HepG2 (cell line): ENCODE results near the gene RPS25. TPM values are rescaled to one million over a fixed set of nuclear protein-coding genes. Genes with fewer than 3 reads are reported as not detected.
A peak's percentile ranks its signal among the peaks of the same experiment; 100 is the strongest.

ENCODE experiments used
- AGO2 ChIP-seq: fragments of 200-400 bp; formaldehyde crosslinking; optimal IDR thresholded peaks from 2 replicates; pipeline ENCODE3; 2017; ENCODE audit warnings: mild to moderate bottlenecking, low read depth, low read length, moderate library complexity
- ARNTL ChIP-seq: sonication (generic); formaldehyde crosslinking; IDR thresholded peaks from 2 replicates; pipeline ENCODE4 v1.4.0; 2020; ENCODE audit warnings: mild to moderate bottlenecking, missing genetic modification reagents
- ASH2L ChIP-seq: fragments of 300-600, 200-600 bp; sonication (generic); IDR thresholded peaks from 2 replicates; pipeline ENCODE4 v1.7.0; 2017; ENCODE audit warnings: low read depth, mild to moderate bottlenecking, moderate library complexity, mixed read lengths, low read length; ENCODE audit not compliant: insufficient read length
- BHLHE40 ChIP-seq: IDR thresholded peaks from 2 replicates; pipeline ENCODE4 v1.6.1; 2011; ENCODE audit warnings: low read length, improper control_type of control experiment
- CEBPB ChIP-seq: IDR thresholded peaks from 2 replicates; pipeline ENCODE4 v1.6.1; 2011; ENCODE audit warnings: low read depth, low read length, improper control_type of control experiment, borderline replicate concordance
- DMAP1 ChIP-seq: IDR thresholded peaks from 2 replicates; pipeline ENCODE4 v1.6.1; 2016
- EZH2 ChIP-seq: conservative IDR thresholded peaks from 2 replicates; pipeline ENCODE4 v1.6.1; 2012; ENCODE audit warnings: mild to moderate bottlenecking, low read depth, low read length, moderate library complexity
- GATAD2A ChIP-seq: IDR thresholded peaks from 2 replicates; pipeline ENCODE4 v1.6.1; 2016
- HNF4A ChIP-seq: sonication (generic); formaldehyde crosslinking; IDR thresholded peaks from 2 replicates; pipeline ENCODE4 v1.4.0; 2020; ENCODE audit warnings: missing genetic modification reagents
- HNF4G ChIP-seq, 2 experiments: sonication (generic) in 1 of 2; formaldehyde crosslinking in 1 of 2; IDR thresholded peaks; 2 replicates each; pipeline versions ENCODE4 v1.4.0 to v1.6.1; 2011 to 2020; ENCODE audit warnings: borderline replicate concordance in 2 of 2, low read depth in 2 of 2, mild to moderate bottlenecking in 2 of 2, low read length in 1 of 2, missing genetic modification reagents in 1 of 2, moderate library complexity in 1 of 2
- HNRNPL ChIP-seq: fragments of 200-400 bp; formaldehyde crosslinking; IDR thresholded peaks from 2 replicates; pipeline ENCODE4 v1.6.1; 2017; ENCODE audit warnings: mild to moderate bottlenecking, low read depth, low read length
- MED1 ChIP-seq: sonication (generic); formaldehyde crosslinking; IDR thresholded peaks from 2 replicates; pipeline ENCODE4 v1.4.0; 2020; ENCODE audit warnings: missing genetic modification reagents
- MYNN ChIP-seq: sonication (generic); formaldehyde crosslinking; IDR thresholded peaks from 2 replicates; pipeline ENCODE4 v1.4.0; 2020; ENCODE audit warnings: mild to moderate bottlenecking, low read depth, missing genetic modification reagents
- ZFP1 ChIP-seq: IDR thresholded peaks from 2 replicates; pipeline ENCODE4 v1.6.1; 2016
- ZMYM4 ChIP-seq: sonication (generic); formaldehyde crosslinking; IDR thresholded peaks from 2 replicates; pipeline ENCODE4 v1.8.1; 2023; ENCODE audit warnings: mild to moderate bottlenecking, missing genetic modification reagents
- ZNF331 ChIP-seq: sonication (generic); formaldehyde crosslinking; IDR thresholded peaks from 2 replicates; pipeline ENCODE4 v1.4.0; 2020; ENCODE audit warnings: missing genetic modification reagents
- ZNF468 ChIP-seq: sonication (generic); formaldehyde crosslinking; IDR thresholded peaks from 2 replicates; pipeline ENCODE4 v1.8.0; 2022; ENCODE audit warnings: mild to moderate bottlenecking, moderate library complexity, missing genetic modification reagents
- ZNF616 ChIP-seq: sonication (generic); formaldehyde crosslinking; IDR thresholded peaks from 2 replicates; pipeline ENCODE4 v1.5.0; 2020; ENCODE audit warnings: low read depth, mild to moderate bottlenecking, missing genetic modification reagents
- ZNF747 ChIP-seq: sonication (generic); formaldehyde crosslinking; IDR thresholded peaks from 2 replicates; pipeline ENCODE4 v1.8.1; 2023; ENCODE audit warnings: missing genetic modification reagents, mild to moderate bottlenecking, borderline replicate concordance
- ZNF839 ChIP-seq: sonication (generic); formaldehyde crosslinking; IDR thresholded peaks from 2 replicates; pipeline ENCODE4 v1.4.0; 2020; ENCODE audit warnings: missing genetic modification reagents, mild to moderate bottlenecking, borderline replicate concordance
- ZNF850 ChIP-seq: sonication (generic); formaldehyde crosslinking; conservative IDR thresholded peaks from 2 replicates; pipeline ENCODE4 v1.9.0; 2021; ENCODE audit warnings: mild to moderate bottlenecking, missing genetic modification reagents
- polyA plus RNA-seq, 8 experiments: library from polyadenylated mRNA; depleted of rRNA in 3 of 8; stranded (reverse) in 7 of 8; unstranded in 1 of 8; fragments of >200 nt; fragmentation: Illumina TruSeq in 4 of 8; extraction: Trizol in 4 of 8; gene quantifications; 2 replicates each; pipeline versions ENCODE4 v1.2.1 to v1.2.3, GENCODE V29; 2011 to 2016; ENCODE audit warnings: low read depth in 4 of 8, missing spikeins in 1 of 8, mixed read lengths in 1 of 8; ENCODE audit not compliant: insufficient read depth in 1 of 8
- total RNA-seq, 5 experiments: library from RNA; depleted of rRNA; stranded (reverse); fragments of >200 nt; fragmentation: Illumina TruSeq; extraction: Trizol; gene quantifications; 2 replicates each; pipeline ENCODE4 v1.2.3, GENCODE V29; 2016; ENCODE audit warnings: low read depth in 1 of 5
- TF ChIP-seq, protein P1 (sequence below): sonication (generic); formaldehyde crosslinking; IDR thresholded peaks from 2 replicates; pipeline ENCODE4 v1.5.0; 2020; ENCODE audit warnings: missing genetic modification reagents
- TF ChIP-seq, protein P2 (sequence below): sonication (generic); formaldehyde crosslinking; IDR thresholded peaks from 2 replicates; pipeline ENCODE4 v1.4.0; 2020; ENCODE audit warnings: missing genetic modification reagents
- TF ChIP-seq, protein P3 (sequence below): sonication (generic); IDR thresholded peaks from 2 replicates; pipeline ENCODE4 v1.6.1; 2016; ENCODE audit warnings: low read depth, borderline replicate concordance
- TF ChIP-seq, protein P4 (sequence below): sonication (generic); formaldehyde crosslinking; IDR thresholded peaks from 2 replicates; pipeline ENCODE4 v1.5.0; 2020; ENCODE audit warnings: missing genetic modification reagents

RPS25 gene
- total and polyA plus RNA-seq, 2 of the 13 experiments (the other 11 are each of a cell fraction or from before 2014, with no cell fraction given) = 839 to 1,415 TPM

DNA sequence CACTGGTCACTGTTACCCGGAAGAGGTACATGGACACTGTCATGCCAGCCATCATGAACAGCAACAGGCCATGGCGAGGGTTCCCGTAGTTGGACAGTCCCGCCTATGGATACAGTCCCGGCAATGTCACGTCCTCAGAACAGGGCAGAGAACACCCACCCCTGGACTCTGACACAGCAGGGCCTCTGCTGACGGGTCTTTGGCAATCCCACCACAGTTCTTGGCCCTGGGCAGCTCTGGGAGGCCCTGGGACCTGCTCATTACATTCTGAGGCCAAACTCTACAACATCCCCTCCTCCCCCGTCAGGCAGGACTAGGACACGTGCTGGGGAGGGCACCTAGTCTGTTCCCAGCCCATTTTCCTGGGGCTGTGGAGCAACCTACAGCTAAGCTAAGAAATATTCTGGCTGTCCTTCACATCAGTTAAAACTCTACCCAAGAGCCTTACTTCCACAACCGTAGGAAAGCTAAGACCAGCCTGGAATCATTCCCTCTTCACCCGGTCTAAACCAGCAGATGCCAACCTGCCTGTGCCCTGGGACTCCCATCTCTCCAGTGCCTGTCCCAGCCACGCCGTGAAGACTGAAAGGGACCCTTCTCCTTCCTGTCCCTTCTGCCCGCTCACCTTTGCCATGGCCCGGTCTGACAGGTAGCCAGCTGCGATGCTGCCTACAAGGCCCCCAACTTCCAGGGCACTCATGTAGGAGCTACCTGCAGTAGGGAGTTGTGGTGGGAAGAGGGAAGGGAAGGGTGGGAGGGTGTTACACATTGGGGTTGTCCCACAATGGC lies 8.0 kb upstream of the RPS25 start (continued):
- TF ChIP-seq AGO2 (peak; percentile 32), CEBPB (peak; percentile 60; the same call in 1 of the 2 replicates), ZNF616 (CRISPR knock-in tag) (0 out of 2 replicates have a peak, but pooled peaks have one; percentile 8), ASH2L (peak; percentile 13), MED1 (CRISPR knock-in tag) (peak; percentile 53; the same call in 1 of the 2 replicates), MYNN (CRISPR knock-in tag) (no peak), HNRNPL (0 out of 2 replicates have a peak, but pooled peaks have one; percentile 15), ZNF747 (CRISPR knock-in tag) (no peak), EZH2 (no peak), ZFP1 (no peak), DMAP1 (CRISPR knock-in tag) (no peak), HNF4A (peak; percentile 69), BHLHE40 (peak; percentile 36; the same call in 1 of the 2 replicates), ZNF850 (CRISPR knock-in tag) (no peak), HNF4G (IDR thresholded peaks at IDR 0.05; ENCODE audit: borderline replicate concordance, low read depth, low read length) (peak; percentile 68), HNF4G (CRISPR knock-in tag; IDR thresholded peaks at IDR 0.05; ENCODE audit: borderline replicate concordance, low read depth) (no peak), ZNF331 (CRISPR knock-in tag) (0 out of 2 replicates have a peak, but pooled peaks have one; percentile 22), GATAD2A (CRISPR knock-in tag) (peak; percentile 47), ARNTL (CRISPR knock-in tag) (peak; percentile 65; the same call in 1 of the 2 replicates), ZNF839 (CRISPR knock-in tag) (no peak), ZMYM4 (CRISPR knock-in tag) (peak; percentile 46), ZNF468 (CRISPR knock-in tag) (no peak)
- TF ChIP-seq, protein P1, sequence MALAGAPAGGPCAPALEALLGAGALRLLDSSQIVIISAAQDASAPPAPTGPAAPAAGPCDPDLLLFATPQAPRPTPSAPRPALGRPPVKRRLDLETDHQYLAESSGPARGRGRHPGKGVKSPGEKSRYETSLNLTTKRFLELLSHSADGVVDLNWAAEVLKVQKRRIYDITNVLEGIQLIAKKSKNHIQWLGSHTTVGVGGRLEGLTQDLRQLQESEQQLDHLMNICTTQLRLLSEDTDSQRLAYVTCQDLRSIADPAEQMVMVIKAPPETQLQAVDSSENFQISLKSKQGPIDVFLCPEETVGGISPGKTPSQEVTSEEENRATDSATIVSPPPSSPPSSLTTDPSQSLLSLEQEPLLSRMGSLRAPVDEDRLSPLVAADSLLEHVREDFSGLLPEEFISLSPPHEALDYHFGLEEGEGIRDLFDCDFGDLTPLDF (CRISPR knock-in tag) = no peak
- TF ChIP-seq, protein P2, sequence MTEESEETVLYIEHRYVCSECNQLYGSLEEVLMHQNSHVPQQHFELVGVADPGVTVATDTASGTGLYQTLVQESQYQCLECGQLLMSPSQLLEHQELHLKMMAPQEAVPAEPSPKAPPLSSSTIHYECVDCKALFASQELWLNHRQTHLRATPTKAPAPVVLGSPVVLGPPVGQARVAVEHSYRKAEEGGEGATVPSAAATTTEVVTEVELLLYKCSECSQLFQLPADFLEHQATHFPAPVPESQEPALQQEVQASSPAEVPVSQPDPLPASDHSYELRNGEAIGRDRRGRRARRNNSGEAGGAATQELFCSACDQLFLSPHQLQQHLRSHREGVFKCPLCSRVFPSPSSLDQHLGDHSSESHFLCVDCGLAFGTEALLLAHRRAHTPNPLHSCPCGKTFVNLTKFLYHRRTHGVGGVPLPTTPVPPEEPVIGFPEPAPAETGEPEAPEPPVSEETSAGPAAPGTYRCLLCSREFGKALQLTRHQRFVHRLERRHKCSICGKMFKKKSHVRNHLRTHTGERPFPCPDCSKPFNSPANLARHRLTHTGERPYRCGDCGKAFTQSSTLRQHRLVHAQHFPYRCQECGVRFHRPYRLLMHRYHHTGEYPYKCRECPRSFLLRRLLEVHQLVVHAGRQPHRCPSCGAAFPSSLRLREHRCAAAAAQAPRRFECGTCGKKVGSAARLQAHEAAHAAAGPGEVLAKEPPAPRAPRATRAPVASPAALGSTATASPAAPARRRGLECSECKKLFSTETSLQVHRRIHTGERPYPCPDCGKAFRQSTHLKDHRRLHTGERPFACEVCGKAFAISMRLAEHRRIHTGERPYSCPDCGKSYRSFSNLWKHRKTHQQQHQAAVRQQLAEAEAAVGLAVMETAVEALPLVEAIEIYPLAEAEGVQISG (CRISPR knock-in tag) = 0 out of 2 replicates have a peak, but pooled peaks have one; percentile 14
- TF ChIP-seq, protein P3, sequence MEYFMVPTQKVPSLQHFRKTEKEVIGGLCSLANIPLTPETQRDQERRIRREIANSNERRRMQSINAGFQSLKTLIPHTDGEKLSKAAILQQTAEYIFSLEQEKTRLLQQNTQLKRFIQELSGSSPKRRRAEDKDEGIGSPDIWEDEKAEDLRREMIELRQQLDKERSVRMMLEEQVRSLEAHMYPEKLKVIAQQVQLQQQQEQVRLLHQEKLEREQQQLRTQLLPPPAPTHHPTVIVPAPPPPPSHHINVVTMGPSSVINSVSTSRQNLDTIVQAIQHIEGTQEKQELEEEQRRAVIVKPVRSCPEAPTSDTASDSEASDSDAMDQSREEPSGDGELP = peak; percentile 43; the same call in 1 of the 2 replicates
- TF ChIP-seq, protein P4, sequence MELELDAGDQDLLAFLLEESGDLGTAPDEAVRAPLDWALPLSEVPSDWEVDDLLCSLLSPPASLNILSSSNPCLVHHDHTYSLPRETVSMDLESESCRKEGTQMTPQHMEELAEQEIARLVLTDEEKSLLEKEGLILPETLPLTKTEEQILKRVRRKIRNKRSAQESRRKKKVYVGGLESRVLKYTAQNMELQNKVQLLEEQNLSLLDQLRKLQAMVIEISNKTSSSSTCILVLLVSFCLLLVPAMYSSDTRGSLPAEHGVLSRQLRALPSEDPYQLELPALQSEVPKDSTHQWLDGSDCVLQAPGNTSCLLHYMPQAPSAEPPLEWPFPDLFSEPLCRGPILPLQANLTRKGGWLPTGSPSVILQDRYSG (CRISPR knock-in tag) = no peak
